ENCODE results near the gene CACNG8.
"Not testable (repeated sequence)": the region's sequence is repeated elsewhere in the genome, so short reads cannot be mapped to it uniquely, and the experiment has no call there.

Gene CACNG8

DNA sequence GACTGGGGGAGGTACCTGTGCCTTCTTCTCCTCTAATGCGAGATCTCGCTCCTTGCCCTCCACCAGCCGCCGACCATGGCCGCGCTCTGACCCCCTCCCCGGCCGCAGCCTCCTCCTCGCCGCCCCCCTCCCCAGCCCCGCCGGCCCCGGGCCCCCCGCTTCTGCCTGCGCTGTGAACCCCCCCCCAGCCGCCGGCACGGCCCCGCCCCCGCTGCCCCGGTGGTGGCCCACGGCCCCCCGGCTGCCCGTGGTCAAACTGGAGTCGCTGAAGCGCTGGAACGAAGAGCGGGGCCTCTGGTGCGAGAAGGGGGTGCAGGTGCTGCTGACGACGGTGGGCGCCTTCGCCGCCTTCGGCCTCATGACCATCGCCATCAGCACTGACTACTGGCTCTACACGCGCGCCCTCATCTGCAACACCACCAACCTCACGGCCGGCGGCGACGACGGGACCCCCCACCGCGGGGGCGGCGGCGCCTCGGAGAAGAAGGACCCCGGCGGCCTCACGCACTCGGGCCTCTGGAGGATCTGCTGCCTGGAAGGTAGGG is at the start of gene CACNG8:
CACNG8 (plus strand) TSS at position 51 of the 545 bp plus-strand sequence.
- no peak for DNase-seq

DNA sequence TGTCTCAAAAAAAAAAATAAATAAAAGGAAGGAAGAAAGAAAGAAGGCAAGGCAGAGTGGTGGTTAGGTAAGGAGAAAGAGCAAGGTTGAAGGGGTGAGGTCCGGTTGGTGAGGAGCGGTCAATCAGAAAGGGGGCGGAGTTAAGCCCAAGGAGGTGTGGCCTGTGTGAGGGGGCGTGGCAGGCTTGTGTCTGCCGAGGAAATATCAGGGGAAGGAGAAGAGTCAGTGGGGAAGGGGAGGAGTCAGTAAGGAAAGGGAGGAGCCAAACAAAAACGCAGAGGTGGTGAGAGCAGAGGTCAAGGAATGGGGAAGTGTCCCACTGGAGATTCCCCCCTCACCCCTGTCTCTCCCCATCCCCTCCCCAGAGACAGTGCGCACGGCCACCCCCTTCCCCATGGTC is 47.7 kb upstream of the CACNG8 start:
- DNase-seq: no peak

DNA sequence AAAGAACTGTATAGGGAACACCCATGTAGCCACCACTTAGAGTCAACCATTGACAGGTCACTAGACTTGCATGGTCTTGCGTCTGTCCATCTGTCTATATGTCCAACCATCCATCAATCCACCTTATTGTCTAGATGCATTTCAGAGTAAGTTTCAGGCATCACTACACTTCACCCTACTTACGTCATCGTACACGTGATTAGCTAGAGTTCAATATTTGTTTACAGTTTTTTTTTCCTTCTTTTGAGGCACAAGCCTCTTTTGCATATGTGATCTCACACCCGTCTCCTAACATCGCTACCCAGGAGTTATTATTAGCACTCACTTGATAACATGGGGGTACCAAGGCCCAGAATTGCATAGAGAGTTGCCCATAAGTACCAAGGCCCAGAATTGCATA is 46.7 kb upstream of the CACNG8 start:
- DNase-seq: no peak

DNA sequence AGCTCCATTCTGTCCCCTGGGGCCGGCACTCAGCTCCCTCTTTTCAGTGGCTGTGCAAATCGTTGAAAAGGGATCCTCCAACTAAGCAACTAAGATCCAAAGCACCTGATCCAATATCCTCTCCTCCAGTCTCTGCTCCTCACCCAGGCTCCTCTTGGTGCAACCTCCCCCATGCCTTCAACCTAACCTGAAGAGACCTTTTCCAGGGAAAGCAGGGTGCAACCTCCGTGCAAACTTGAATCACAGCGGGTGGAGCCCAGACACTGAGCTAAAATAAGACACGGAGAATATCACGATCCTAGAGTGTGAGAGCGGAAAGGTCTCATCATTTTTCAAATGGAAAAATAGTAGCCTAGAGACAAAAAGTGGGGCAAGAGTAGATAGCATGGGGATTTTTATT is 45.4 kb upstream of the CACNG8 start:
- peak in 1 of 58 donors; percentile 15 for DNase-seq

DNA sequence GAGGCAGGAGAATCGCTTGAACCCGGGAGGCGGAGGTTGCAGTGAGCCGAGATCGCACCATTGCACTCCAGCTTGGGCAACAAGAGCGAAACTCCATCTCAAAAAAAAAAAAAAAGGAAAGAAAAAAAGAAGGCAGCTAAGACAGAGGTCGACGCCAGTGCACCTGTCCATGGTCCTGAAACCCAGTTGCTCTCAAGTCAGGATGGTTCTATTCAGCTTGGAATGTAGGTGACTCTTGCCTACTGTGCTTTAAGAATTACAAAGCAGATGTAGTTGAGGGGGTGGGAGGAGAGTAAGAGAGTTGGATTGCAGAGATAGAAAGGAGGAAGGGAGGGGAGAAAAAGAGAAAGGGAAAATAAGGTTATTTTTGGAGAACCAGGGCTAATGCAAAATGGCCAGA is 35.0 kb upstream of the CACNG8 start:
- no peak for DNase-seq

DNA sequence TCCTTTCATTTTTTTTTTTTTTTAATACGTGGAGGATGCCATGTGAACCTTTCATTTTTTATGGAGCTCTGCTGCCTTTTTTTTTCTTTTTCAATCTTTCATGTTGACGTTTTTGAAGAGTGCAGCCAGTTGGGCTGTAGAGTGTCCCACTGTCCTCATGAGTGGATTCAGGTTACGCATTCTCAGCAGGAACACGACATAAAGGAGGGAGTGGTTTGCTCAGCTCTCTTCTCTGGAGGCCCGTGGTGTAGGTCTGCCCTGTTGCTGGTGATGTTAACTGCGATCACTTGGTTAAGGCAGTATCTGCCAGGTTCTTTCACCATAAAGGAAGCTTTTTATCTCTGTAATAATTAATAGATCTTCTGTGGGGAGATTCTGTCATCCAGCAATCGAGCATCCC is 26.7 kb upstream of the CACNG8 start:
- no peak for DNase-seq

DNA sequence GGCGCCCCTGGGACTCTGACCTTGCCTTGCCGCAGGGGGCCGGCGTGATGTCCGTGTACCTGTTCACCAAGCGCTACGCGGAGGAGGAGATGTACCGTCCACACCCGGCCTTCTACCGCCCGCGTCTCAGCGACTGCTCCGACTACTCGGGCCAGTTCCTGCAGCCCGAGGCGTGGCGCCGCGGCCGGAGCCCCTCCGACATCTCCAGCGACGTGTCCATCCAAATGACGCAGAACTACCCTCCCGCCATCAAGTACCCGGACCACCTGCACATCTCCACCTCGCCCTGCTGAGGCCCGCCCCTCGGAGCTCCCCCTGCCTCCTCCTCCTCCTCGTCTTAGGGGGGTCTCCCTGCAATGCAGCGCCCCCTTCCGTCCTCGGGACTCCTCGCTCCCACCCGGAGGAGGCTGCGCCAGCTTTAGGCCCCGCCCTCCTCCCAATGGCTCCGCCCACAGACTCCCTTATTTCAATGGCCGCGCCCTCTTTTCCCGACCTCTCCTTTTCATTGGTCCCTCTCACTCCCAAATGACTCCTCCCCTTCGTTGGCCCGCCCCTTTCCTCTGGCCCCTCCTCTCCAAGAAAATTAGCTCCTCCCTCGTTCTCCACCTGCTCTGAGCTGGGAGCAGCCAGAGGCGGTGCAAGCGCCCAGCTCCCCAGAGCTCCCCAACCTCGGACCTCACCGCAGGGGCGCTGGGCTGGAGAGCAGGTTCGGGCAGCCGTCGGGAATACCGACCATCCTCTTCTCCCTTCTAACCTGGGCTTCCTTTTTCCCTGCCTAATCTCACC is 20.5 kb upstream of the CACNG8 start:
- DNase-seq: peak in 3 of 58 donors; percentile 7 to 42 (median 10)

DNA sequence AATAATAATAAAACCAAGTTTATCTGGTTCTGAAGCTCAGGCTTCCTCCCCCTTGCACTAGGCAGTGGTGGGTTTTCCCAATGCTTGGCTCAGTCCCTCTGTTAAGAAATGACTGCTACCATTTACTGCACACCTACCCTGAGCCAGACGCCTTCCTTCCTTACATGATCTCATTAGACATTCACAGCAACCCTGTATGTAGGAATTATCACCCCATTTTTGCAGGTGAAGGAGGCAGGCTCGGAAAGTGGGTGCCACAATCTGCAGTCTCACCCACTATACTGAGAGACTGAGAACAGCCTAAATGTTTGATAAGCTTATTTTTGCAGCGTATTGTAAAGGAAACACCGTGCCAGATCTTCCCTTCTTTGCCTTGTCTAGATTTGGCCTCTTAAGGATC is 18.3 kb upstream of the CACNG8 start:
- no peak for DNase-seq

DNA sequence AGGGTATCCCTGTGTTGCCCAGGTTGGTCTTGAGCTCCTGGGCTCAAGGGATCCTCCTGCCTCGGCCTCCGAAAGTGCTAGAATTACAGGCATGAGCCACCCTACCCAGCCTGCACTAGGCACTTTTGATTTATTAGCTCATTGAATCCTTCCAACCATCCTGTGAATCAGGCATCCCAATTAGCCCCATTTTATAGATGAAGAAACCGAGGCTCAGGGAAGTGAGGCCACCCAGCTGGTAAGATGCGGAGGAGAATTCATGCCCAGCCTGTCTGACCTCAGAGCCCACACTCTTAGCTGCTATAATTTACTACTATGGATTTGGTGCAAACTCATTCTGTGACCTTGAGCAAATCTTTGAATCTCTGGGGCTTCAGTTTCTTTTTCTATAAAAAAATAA is 17.8 kb upstream of the CACNG8 start:
- no peak for DNase-seq

DNA sequence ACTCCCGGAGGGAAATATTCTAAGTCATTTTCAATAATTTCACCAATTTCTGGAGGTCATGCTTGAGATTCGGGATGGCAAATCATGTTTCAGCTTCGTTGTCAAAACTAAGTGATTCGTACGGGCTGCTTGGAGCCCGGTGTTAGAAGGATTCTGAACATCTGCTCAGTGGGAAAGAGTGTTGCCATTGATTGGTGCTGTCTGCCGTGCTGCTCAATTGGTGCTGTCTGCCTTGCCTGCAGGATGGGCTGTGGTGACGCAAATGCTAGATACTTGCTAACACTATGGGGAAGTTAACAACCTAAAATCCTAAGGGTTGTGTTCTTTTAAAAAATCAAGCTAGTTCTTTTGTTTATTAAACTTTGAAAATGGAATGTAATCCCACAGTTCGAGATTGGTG is 17.3 kb upstream of the CACNG8 start:
- peak in 11 of 58 donors; percentile 7 to 58 (median 28) for DNase-seq

DNA sequence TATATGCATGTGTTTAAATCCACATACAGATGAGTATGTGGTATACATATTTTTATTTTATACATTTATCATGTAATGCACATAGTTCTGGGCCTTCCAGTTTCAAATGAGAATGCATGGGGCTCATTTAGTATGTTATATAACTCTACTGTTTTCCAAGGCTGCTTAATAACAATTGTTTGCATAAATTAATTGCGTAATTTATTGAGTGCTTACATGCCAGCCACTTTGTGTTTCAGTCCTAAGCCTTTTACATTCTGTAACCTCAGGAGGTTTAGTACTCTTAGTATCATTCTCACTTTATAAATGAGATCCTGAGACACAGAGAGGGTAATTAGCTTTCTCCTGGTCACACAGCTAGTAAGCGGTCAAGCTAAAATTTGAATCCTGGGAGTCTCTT is 16.7 kb upstream of the CACNG8 start:
- DNase-seq: no peak

DNA sequence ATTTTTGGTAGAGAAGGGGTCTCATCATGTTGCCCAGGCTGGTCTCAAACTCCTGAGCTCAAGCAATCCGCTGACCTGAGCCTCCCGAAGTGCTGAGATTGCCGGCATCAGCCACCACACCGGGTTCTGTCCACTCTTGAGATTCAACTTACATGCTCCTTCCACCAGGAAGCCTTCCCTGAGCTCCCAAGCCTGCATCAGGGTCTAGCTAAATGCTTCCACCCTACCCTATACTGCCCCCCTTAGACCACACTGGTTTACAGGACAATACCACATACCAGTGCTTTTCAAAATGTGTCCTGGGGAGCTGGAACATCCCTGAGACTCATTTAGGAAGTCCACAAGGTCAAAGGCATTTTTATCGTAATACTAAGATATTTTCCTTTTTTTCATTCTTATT is 15.1 kb upstream of the CACNG8 start:
- no peak for DNase-seq

DNA sequence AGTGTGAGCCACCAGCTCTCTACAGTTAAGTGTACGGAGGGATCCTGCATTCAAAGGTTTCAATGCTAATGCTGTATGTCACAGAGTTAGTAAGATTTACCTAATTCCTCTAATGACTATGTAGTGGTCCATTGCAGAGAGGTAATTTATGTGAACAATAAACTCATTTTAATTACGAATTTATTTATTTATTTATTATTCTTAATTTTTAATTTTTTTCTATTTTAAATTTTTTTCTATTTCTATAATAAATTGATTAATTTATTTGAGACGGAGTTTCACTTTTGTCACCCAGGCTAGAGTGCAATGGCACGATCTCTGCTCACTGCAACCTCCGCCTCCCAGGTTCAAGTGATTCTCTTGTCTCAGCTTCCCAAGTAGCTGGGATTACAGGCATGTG is 14.1 kb upstream of the CACNG8 start:
- DNase-seq: not testable (repeated sequence)

DNA sequence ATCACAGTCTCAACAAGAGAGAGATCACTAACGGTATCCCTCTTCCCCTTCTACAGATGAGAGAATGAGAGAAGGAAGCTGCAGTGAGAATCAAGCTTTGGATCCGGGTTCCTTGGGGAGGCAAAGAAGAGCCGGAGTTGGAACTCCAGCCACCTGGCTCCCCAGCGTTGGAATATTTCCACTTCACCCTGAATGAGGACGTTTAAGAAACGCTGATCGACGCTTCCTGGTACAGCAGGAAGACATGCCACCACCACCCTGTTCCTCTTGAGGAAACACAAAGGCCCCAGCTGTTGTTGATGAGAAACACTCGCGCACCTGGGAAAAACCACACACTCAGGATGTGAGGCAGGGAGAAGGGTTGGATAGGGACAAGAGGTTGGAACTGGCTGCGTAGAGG is 11.3 kb upstream of the CACNG8 start:
- no peak for DNase-seq

DNA sequence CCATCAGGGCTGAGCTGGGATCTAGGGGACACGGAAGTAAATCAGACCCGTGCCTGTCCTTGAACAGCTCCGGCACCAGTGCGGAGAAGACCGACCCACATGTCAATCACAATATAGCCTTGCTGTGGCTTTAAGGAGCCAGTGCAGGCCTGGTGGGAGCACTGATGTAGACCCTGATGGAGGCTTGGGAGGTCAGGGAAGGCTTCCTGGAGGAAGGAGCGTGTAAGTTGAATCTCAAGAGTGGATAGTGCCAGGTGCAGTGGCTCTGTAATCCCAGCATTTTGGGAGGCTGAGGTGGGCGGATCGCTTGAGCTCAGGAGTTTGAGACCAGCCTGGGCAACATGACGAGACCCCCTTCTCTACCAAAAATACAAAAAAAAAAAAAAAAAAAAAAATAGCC is 10.8 kb upstream of the CACNG8 start:
- no peak for DNase-seq

DNA sequence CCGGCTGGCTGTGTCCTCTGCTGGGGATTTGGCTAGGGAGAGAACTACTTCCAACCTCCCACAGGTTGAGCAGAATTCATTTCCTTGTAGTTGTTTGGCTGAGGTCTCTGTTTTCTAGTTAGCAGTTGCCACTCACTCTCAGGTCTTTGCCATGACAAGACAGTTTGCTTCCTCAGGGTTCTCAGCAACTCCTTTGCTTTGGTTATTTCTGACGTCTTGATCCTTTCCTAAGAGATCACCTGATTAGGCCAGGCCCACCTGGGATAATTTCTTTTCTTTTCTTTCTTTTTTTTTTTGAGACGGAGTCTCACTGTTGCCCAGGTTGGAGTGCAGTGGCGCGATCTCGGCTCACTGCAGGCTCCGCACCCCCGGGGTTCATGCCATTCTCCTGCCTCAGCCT is 9.4 kb upstream of the CACNG8 start:
- DNase-seq: no peak

DNA sequence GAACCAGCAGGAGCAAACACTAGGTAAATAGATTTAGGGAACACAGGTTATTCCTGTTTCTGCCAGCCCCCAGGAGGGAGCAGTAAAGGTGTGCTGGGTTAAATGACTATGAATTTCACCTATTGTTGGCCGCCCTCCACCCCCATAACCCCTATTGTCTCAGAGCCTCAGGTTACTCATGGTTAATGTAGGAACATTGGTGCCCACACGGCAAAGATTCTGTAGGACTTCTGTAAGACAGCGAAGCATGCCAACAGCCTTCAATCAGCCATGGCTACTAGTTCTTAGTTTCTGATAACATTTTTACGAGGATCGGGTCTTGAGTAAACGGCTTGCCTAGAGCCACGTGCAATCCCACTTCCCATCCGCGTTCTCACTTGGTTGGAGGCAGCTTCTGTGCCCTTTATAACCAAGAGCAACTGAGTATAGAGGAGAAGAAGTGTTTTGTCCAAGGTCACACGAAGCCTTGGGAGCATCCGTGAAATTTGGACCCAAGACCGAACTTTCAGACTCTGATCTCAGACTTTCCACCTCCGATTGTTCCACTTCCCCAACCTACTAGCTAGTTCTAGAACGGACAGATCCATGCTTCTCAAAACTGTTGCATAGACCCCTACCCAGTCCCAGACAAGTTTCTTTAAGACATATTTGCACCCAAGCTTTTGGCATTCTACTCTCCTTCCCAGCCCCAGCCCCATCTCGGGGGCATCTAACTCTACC is 5.1 kb upstream of the CACNG8 start:
- DNase-seq: no peak

DNA sequence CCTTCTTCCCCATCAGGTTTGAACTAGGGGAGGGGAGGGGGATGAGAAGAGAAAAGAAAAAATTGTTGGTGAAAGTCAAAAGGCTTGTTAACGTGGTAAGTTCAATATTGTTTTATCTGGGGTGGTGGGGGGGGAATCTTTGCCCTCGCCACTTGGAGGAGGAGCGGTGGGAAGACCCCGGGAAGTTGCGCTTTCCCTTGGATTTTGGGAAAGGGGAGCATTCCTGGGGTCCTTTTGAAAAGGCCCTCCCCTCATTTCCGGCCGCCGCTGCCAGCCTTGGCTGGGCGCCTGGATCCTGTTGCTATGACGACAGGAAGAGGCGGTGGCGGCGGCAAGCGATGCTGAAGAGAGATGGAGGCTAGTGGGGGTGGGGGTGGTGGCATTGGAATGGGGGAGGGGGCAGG is 4.6 kb upstream of the CACNG8 start:
- DNase-seq: peak in 49 of 58 donors; percentile 3 to 78 (median 36)

DNA sequence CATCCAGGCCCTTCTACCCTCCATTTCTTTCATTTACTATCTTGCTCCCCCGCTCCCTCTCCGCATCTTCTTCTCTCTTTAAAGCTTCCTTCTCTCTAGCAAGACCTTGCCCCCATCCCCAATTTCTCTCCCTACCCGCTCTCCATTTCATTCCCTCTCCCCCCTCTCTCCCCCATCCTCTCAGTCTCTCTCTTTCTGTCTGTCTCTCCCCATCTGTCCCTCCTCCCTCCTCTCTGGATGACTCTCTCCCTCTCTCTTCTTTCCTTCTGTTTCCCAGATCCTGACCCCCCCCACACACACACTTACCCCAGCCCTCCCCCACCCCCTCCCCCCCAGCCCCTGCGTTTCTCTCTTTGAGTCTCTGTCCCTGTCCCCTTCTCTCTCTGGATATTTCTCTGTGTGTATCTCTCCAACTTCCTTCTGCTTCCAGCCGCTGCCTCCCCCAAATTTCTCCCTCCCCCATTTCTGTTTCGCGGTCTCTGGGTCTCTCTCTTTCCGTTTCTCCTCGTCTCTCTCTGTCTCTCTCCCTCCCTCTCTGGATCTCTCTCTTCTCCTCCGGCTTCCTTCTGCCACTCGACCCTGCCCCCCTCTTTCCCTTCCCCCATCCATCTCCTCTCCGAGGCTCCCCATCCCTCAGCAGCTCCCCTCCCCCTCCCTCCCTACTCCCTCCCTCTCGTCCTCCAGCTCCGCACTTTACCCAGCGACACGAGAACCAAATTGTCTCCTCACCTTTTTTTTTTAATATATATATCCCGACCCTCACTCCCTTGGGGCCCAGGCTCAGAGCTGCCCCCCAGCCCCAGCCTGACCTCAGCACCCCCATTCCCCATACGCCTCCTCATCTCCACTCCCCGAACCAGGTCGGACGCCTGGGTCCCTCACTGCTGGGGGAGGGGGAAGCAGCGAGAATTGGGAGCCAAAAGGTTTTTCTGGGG is 3.6 kb upstream of the CACNG8 start:
- DNase-seq: peak in 22 of 58 donors; percentile 8 to 63 (median 28)

DNA sequence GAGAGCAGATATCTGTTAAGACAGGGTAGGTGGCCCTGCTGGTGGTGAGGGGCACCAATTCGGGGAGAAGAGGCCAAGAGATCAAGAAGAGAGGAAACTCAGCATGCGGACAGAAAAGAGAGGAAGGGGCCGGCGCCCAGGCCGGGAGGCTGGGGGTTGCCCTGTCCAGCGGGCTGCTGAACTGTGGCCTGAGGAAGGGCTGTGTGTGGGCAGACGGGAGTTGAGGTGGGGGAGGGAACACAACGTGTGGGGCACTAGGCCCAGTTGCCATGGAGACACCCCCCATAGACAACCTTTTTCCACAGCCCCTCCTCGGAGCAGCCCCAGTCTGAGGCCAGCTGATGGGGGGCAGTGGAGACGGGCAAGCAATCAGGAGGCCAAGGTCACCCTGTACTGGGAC is 2.5 kb upstream of the CACNG8 start:
- no peak for DNase-seq

DNA sequence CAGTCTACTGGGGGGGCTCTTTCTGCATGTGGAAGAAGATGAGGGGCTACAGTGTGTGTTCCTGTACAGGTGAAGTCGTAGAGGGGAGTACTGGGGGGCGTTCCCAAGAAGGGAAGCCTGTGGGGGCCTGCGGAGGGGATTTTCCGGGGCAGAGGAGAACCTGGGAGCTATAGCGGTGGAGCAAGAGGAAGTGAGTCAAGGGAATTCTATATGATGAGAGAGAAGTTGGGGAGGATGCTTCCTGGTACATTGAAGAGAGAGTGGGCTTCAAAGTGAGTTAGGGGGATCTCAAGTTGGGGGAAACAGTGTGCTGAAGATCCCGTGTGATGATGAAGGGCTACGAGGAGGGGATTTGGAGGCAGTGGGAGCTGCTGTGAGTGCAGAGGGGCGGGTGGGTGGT is 1.9 kb upstream of the CACNG8 start:
- no peak for DNase-seq

Data from anterior cingulate cortex (tissue), 58 donors.